Endothelial cell (in vitro differentiated cells): Measurements from ENCODE around the gene ATXN1. TPM values are rescaled to one million over a fixed set of nuclear protein-coding genes. Genes with fewer than 3 reads are reported as not detected.

ENCODE experiments used
- DNase-seq: peaks from one replicate; pipeline ENCODE4 v3.0.0; 2021; ENCODE audit warnings: low spot score
- H3K27ac Mint-ChIP-seq: one replicate; pipeline ENCODE4 v1.8.0; 2021; ENCODE audit warnings: mixed read lengths, inconsistent platforms; ENCODE audit not compliant: unreplicated experiment
- H3K27me3 Mint-ChIP-seq: one replicate; pipeline ENCODE4 v1.8.0; 2021; ENCODE audit warnings: mild to moderate bottlenecking, moderate library complexity, mixed read lengths, inconsistent platforms; ENCODE audit not compliant: unreplicated experiment
- H3K36me3 Mint-ChIP-seq: one replicate; pipeline ENCODE4 v1.8.0; 2021; ENCODE audit warnings: mild to moderate bottlenecking, low read depth, mixed read lengths, inconsistent platforms; ENCODE audit not compliant: unreplicated experiment
- H3K4me1 Mint-ChIP-seq: one replicate; pipeline ENCODE4 v1.8.0; 2021; ENCODE audit warnings: mild to moderate bottlenecking, mixed read lengths, inconsistent platforms; ENCODE audit not compliant: unreplicated experiment
- H3K4me3 Mint-ChIP-seq: one replicate; pipeline ENCODE4 v1.8.0; 2021; ENCODE audit warnings: mild to moderate bottlenecking, mixed read lengths, inconsistent platforms; ENCODE audit not compliant: unreplicated experiment
- H3K9me3 Mint-ChIP-seq: one replicate; pipeline ENCODE4 v1.8.0; 2021; ENCODE audit warnings: mixed read lengths, inconsistent platforms; ENCODE audit not compliant: unreplicated experiment
- CTCF ChIP-seq: fragments of 200-600 bp; sonication (generic); IDR thresholded peaks from one replicate; pipeline ENCODE4 v1.5.0; 2021; ENCODE audit warnings: antibody characterized with exemption; ENCODE audit not compliant: unreplicated experiment
- total RNA-seq: library from RNA; stranded (reverse); fragmentation: NEBNext Ultra II Directional; extraction: Animal tissue kit (Norgen Biotek cat#: 25700); gene quantifications from one replicate; pipeline ENCODE4 v1.2.1, GENCODE V29; 2021; ENCODE audit not compliant: unreplicated experiment

ATXN1 gene
- total RNA-seq, 1 donor from 2014 or later = 18.7 TPM

GRCh38 chr6:16333580-16333979, 427.7 kb downstream of the ATXN1 start:
- DNase-seq = no peak
- Mint-ChIP-seq H3K4me1 (peaks cover 5% of the 10 kb centered on the region), H3K4me3 (no peak overlapping the region), H3K27ac (no peak overlapping the region), H3K9me3 (no peaks in the 10 kb centered on the region), H3K36me3 (no peaks in the 10 kb centered on the region), H3K27me3 (peaks cover 3% of the 10 kb centered on the region)
- TF ChIP-seq CTCF = no peak

GRCh38 chr6:16332175-16332542, 429.1 kb downstream of the ATXN1 start:
- Mint-ChIP-seq H3K9me3 (no peaks in the 10 kb centered on the region), H3K36me3 (peaks cover 4% of the 10 kb centered on the region), H3K4me3 (no peak overlapping the region), H3K27me3 (peaks cover 2% of the 10 kb centered on the region), H3K4me1 (peaks cover 8% of the 10 kb centered on the region), H3K27ac (no peak overlapping the region)
- peak; percentile 83 for DNase-seq
- peak; percentile 87 for TF ChIP-seq CTCF

- no peaks in the 10 kb centered on the region for H3K9me3 Mint-ChIP-seq
- peaks cover 8% of the 10 kb centered on the region for H3K4me1 Mint-ChIP-seq
- H3K27me3 Mint-ChIP-seq = peaks cover 1% of the 10 kb centered on the region
- TF ChIP-seq CTCF = peak; percentile 89
- DNase-seq = peak; percentile 64
- no peak overlapping the region for H3K27ac Mint-ChIP-seq
- H3K4me3 Mint-ChIP-seq = no peak overlapping the region
- H3K36me3 Mint-ChIP-seq = peaks cover 4% of the 10 kb centered on the region
Measured at GRCh38 chr6:16331384-16332174, 429.7 kb downstream of the ATXN1 start.

GRCh38 chr6:16329233-16329632, 432.0 kb downstream of the ATXN1 start:
- Mint-ChIP-seq H3K4me3 (no peak overlapping the region), H3K27ac (no peak overlapping the region), H3K27me3 (peaks cover 8% of the 10 kb centered on the region), H3K9me3 (no peaks in the 10 kb centered on the region), H3K4me1 (peaks cover 2% of the 10 kb centered on the region), H3K36me3 (peaks cover 8% of the 10 kb centered on the region)
- no peak for DNase-seq
- TF ChIP-seq CTCF = no peak

GRCh38 chr6:16327777-16328325, 433.4 kb downstream of the ATXN1 start:
- Mint-ChIP-seq H3K36me3 (peaks cover 8% of the 10 kb centered on the region), H3K9me3 (no peaks in the 10 kb centered on the region), H3K27ac (peak overlapping the region; percentile 15), H3K4me1 (peaks cover 2% of the 10 kb centered on the region), H3K27me3 (peaks cover 8% of the 10 kb centered on the region), H3K4me3 (peak overlapping the region; percentile 48)
- DNase-seq = no peak
- TF ChIP-seq CTCF = no peak
